ENCODE results near the gene ECI2. TPM values are rescaled to one million over a fixed set of nuclear protein-coding genes. Genes with fewer than 3 reads are reported as not detected.
"Not testable (repeated sequence)": the region's sequence is repeated elsewhere in the genome, so short reads cannot be mapped to it uniquely, and the experiment has no call there.

Gene ECI2
- total RNA-seq, 4 donors from 2014 or later: 11.7 to 38.0 (median 19.1) TPM

DNA sequence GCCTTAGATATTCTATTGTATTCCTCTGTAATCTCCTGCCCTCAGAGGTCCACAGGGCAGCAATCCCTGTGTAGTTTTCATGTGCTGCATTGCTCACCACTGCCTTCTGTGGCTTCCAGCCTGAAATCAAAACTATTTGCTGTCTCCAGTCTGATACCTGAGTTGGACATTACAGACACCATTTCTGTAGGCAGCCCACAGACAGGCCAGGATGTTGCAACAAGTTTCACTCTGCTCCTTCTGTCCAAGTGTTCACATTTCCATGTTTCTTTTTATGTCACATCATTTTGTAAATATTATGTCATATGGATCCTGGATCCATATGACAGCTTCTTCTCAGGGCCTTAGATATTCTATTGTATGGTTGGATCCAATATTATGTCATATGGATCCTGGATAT, 21.7 kb downstream of the ECI2 start:
- no peak overlapping the region for H3K4me3 ChIP-seq
- H3K9me3 ChIP-seq: no peaks in the 10 kb centered on the region
- H3K4me1 ChIP-seq: peaks cover 0 to 6% (median 0%) of the 10 kb centered on the region in 3 donors
- DNase-seq: no peak
- TF ChIP-seq, protein P1, sequence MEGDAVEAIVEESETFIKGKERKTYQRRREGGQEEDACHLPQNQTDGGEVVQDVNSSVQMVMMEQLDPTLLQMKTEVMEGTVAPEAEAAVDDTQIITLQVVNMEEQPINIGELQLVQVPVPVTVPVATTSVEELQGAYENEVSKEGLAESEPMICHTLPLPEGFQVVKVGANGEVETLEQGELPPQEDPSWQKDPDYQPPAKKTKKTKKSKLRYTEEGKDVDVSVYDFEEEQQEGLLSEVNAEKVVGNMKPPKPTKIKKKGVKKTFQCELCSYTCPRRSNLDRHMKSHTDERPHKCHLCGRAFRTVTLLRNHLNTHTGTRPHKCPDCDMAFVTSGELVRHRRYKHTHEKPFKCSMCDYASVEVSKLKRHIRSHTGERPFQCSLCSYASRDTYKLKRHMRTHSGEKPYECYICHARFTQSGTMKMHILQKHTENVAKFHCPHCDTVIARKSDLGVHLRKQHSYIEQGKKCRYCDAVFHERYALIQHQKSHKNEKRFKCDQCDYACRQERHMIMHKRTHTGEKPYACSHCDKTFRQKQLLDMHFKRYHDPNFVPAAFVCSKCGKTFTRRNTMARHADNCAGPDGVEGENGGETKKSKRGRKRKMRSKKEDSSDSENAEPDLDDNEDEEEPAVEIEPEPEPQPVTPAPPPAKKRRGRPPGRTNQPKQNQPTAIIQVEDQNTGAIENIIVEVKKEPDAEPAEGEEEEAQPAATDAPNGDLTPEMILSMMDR (IDR thresholded peaks at IDR 0.05): no peak
- TF ChIP-seq POLR2A (IDR thresholded peaks at IDR 0.05): no peak
- peaks cover 0 to 47% (median 4%) of the 10 kb centered on the region in 3 donors for H3K36me3 ChIP-seq
- no peaks in the 10 kb centered on the region for H3K27me3 ChIP-seq
- intact Hi-C loops (cut with DNase I): no loop called here
- no peak overlapping the region for H3K27ac ChIP-seq

DNA sequence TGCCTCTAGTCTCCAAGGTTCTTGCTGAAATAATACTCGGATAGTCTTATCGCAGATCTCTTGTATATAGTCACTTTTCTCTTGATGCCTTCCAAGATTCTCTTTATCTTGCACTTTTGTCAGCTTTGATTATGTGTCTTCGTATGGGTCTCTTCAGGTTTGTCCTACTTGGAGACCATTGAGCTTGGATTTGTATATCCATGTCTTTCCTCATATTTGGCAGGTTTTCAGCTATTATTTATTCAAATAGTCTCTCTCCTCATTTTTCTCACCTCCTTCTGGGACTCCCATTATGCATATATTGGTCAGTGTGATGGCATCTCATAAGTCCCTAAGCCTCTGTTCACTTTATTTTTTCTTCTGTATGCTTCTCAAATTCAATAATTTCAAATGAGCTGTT, 23.0 kb downstream of the ECI2 start:
- Histone ChIP-seq H3K27me3 (no peaks in the 10 kb centered on the region), H3K27ac (no peak overlapping the region), H3K9me3 (no peaks in the 10 kb centered on the region), H3K4me3 (no peak overlapping the region), H3K36me3 (peaks cover 0 to 34% (median 4%) of the 10 kb centered on the region in 3 donors), H3K4me1 (peaks cover 0 to 6% (median 0%) of the 10 kb centered on the region in 3 donors)
- TF ChIP-seq POLR2A (IDR thresholded peaks at IDR 0.05): no peak
- TF ChIP-seq, protein P1 (IDR thresholded peaks at IDR 0.05): no peak
- 81 to 94% methylated on average over 3 of the region's 3 CpGs for WGBS, 2 donors
- intact Hi-C loops (cut with DNase I): no loop called here
- DNase-seq: no peak

DNA sequence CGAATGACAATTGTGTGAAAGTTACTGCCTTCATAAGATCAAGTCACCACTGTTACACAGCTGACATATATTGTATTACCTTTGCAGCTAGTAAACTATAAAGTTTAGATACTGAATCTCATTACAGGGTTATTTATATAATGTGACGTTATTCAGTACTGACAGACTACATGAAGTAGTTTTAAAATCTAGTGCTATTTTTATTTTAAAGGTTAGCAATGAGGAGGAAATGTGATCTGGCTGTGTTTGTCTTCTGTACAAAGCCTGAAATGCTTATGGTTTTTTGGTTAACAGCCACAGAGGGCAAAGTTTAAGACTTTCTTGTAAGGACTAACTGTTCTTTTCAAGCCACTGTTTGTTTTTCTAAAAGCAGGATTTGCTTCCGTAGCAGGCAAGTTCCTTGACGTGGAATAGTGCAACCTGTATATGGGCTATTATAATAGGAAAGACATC, 26.0 kb downstream of the ECI2 start:
- intact Hi-C loops (cut with DNase I); DNase-seq; H3K4me1 ChIP-seq; H3K9me3 ChIP-seq; H3K27me3 ChIP-seq; H3K36me3 ChIP-seq; H3K4me3 ChIP-seq: not testable (repeated sequence)
- WGBS, 2 donors: 42 to 49% methylated on average over 4 of the region's 4 CpGs
- peak overlapping the region in 3 of 4 donors; percentile 8 to 30 (median 12) for H3K27ac ChIP-seq

DNA sequence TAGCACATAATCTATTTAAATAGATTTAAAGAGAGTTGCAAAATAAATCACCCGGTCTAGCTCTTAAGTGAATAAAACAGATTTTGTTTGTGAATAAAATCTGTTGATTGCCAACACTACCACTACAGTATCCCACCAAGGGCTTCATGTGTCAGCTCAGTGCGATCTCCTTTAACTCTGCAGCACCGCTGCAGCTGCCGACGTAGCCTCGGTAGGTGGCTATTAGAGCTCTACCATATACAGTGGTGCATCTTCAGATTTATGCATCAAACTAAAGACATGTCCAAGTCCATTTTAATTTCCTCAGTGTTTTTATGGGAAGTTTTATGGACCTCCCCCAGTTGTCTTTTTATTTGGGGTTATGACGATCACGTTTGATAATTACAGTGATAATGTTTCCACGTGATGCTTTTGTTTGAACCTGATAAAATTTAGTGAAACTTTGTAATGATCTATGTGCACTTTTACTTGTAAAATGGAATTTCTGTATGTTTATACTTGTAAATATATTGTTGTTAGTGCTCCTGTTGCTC, 26.7 kb downstream of the ECI2 start:
- no peak for DNase-seq
- Histone ChIP-seq H3K9me3 (no peaks in the 10 kb centered on the region), H3K4me3 (no peak overlapping the region), H3K27me3 (no peaks in the 10 kb centered on the region), H3K4me1 (peaks cover 0 to 13% (median 0%) of the 10 kb centered on the region in 3 donors), H3K27ac (peak overlapping the region in 1 of 4 donors; percentile 12), H3K36me3 (no peaks in the 10 kb centered on the region)
- intact Hi-C loops (cut with DNase I): no loop called here
- 86 to 90% methylated on average over 9 of the region's 9 CpGs for WGBS, 2 donors
- TF ChIP-seq POLR2A (IDR thresholded peaks at IDR 0.05): no peak
- TF ChIP-seq, protein P1 (IDR thresholded peaks at IDR 0.05): no peak

DNA sequence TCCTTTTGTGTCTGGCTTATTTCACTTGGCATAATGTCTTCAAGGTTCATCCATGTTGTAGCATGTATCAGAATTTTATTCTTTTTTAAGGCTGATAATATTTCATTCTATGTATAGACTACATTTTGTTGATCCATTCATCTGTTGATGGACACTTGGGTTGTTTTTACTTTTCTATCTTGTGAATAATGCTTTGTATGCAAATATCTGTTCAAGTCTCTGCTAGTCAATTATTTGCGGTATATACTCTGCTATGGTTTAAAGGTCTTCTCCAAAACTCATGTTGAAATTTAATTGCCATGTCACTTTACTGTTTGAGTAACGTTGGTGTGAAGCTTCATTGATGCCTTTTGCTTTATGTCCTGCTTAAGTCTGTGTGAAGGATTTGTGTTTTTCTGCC, 27.5 kb downstream of the ECI2 start:
- H3K4me1 ChIP-seq: peaks cover 0 to 13% (median 0%) of the 10 kb centered on the region in 3 donors
- DNase-seq: no peak
- H3K27me3 ChIP-seq: no peaks in the 10 kb centered on the region
- H3K36me3 ChIP-seq: no peaks in the 10 kb centered on the region
- H3K4me3 ChIP-seq: no peak overlapping the region
- TF ChIP-seq, protein P1 (IDR thresholded peaks at IDR 0.05): no peak
- no peak for TF ChIP-seq POLR2A (IDR thresholded peaks at IDR 0.05)
- intact Hi-C loops (cut with DNase I): no loop called here
- no peaks in the 10 kb centered on the region for H3K9me3 ChIP-seq
- H3K27ac ChIP-seq: no peak overlapping the region
- WGBS, 2 donors: 63 to 80% methylated on average over 2 of the region's 2 CpGs

All from esophagus squamous epithelium (tissue), 5 donors.